Transverse colon (tissue), 4 donors: Measurements from ENCODE around the gene STAT5A. TPM values are rescaled to one million over a fixed set of nuclear protein-coding genes. Genes with fewer than 3 reads are reported as not detected.

Experiments used
- DNase-seq: peaks from one replicate; pipeline ENCODE4 v3.0.0-alpha.2; 2019
- H3K27ac ChIP-seq, 4 donors: fragments of 200-600 bp; sonication (generic); 2 replicates each; pipeline ENCODE4 v1.5.1; 2016 to 2018; ENCODE audit warnings: inconsistent platforms in 4 of 4
- H3K27me3 ChIP-seq: fragments of 200-600 bp; sonication (generic); 2 replicates; pipeline ENCODE4 v1.5.1; 2017; ENCODE audit warnings: inconsistent platforms
- H3K36me3 ChIP-seq, 4 donors: fragments of 200-600 bp; sonication (generic); 2 replicates each; pipeline ENCODE4 v1.5.1; 2017 to 2019; ENCODE audit warnings: inconsistent platforms in 4 of 4
- H3K4me1 ChIP-seq, 4 donors: fragments of 200-600 bp; sonication (generic); 2 replicates each; pipeline ENCODE4 v1.5.1; 2017 to 2020; ENCODE audit warnings: inconsistent platforms in 4 of 4
- H3K4me3 ChIP-seq, 4 donors: fragments of 200-600 bp; sonication (generic); 1 replicate in 1 of 4; 2 replicates in 3 of 4; pipeline versions ENCODE4 v1.5.1 to v1.6.1; 2017 to 2019; ENCODE audit warnings: inconsistent platforms in 4 of 4
- H3K9me3 ChIP-seq, 2 donors: fragments of 200-600 bp; sonication (generic); 2 replicates each; pipeline ENCODE4 v1.5.1; 2017 to 2019; ENCODE audit warnings: inconsistent platforms in 2 of 2
- EP300 ChIP-seq: sonication (generic); formaldehyde crosslinking; IDR thresholded peaks from one replicate; pipeline ENCODE4 v1.6.1; 2017; ENCODE audit warnings: antibody characterized with exemption, low read depth
- POLR2A ChIP-seq: fragments of 450-650 bp; IDR thresholded peaks from one replicate; pipeline ENCODE4 v1.6.1; 2016; ENCODE audit warnings: antibody characterized with exemption, mild to moderate bottlenecking, moderate library complexity
- POLR2AphosphoS5 ChIP-seq, 3 donors: sonication (generic); formaldehyde crosslinking; IDR thresholded peaks; one replicate each; pipeline ENCODE4 v1.6.1; 2016; ENCODE audit warnings: antibody characterized with exemption in 3 of 3
- WGBS, 2 donors: methylation state at CpG; one replicate each; pipeline ENCODE4 v1.1.5; 2018; ENCODE audit warnings: low coverage in 1 of 2; 5-methylcytosine and 5-hydroxymethylcytosine counted together
- in situ Hi-C, 4 donors: fragments of 200-750 bp; cut with MboI; loops; one replicate each; pipeline versions ENCODE4 v1.15.0 to v1.15.1; 2017; ENCODE audit warnings: low sequenced_read_pairs in 3 of 4, low pct_ligation_motif_present in 1 of 4, low pct_unique_long_range_greater_than_20kb in 1 of 4
- intact Hi-C: fragments of 100-400 bp; cut with DNase I; formaldehyde crosslinking; loops from one replicate; pipeline ENCODE4 v1.15.1; 2023; ENCODE audit warnings: low total_unique reads
- total RNA-seq, 4 donors: library from RNA; depleted of rRNA; stranded (reverse); fragments of >200 nt; gene quantifications; one replicate each; pipeline ENCODE4 v1.1.0, GENCODE V29; 2016
- TF ChIP-seq, protein P1 (sequence below), 5 experiments: fragments of 200-600 bp in 3 of 5; fragments of 450-650 bp in 2 of 5; sonication (generic) in 3 of 5; IDR thresholded peaks; 1 replicate in 2 of 5; 2 replicates in 3 of 5; pipeline ENCODE4 v1.5.1; 2016 to 2017; ENCODE audit warnings: antibody characterized with exemption in 5 of 5, inconsistent platforms in 3 of 5, mild to moderate bottlenecking in 2 of 5, moderate library complexity in 1 of 5

STAT5A gene
- total RNA-seq, 4 donors from 2014 or later, result 36.2 to 93.7 (median 50.3) TPM

DNA sequence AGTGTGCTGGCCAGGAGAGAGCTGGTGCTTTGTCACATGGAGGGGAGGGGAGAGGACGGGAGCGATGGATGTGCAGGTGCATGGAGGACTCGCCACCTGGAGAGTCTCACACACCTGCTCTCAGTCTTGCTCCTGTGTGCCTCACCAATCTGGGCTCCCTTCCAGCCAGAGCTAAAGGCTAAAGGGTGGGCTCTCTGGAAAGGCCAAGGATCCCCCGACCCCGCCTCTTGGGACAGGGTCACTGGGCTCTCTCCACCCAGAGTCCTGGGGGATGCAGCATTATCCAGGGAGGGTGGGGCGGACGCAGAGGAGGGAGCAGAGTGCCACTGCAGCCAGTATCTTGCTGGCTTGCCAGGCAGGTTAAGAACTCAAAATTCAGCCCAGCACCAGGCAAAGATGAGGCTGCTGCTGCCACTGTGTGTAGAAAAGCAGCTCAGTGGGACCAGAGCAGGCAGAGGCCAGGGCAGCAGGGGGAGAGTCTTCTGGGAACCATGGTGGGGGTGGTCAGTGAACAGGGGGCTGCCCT is 6.7 kb upstream of the STAT5A start:
- 45% methylated on average over 7 of the region's 7 CpGs; no CpG with 5 or more reads in 1 of the 2 donors for whole genome bisulfite sequencing, 2 donors
- DNase-seq, result no peak
- Histone ChIP-seq H3K9me3 (no peaks in the 10 kb centered on the region), H3K4me1 (peaks cover 0 to 14% (median 7%) of the 10 kb centered on the region in 4 donors), H3K36me3 (no peaks in the 10 kb centered on the region), H3K27me3 (no peaks in the 10 kb centered on the region), H3K4me3 (no peak overlapping the region), H3K27ac (no peak overlapping the region)
- intact Hi-C loops (no loop called here), in situ Hi-C loops (no loop called here)
- TF ChIP-seq EP300 (no peak), POLR2AphosphoS5 (IDR thresholded peaks at IDR 0.05) (no peak), POLR2A (no peak)
- TF ChIP-seq, protein P1, sequence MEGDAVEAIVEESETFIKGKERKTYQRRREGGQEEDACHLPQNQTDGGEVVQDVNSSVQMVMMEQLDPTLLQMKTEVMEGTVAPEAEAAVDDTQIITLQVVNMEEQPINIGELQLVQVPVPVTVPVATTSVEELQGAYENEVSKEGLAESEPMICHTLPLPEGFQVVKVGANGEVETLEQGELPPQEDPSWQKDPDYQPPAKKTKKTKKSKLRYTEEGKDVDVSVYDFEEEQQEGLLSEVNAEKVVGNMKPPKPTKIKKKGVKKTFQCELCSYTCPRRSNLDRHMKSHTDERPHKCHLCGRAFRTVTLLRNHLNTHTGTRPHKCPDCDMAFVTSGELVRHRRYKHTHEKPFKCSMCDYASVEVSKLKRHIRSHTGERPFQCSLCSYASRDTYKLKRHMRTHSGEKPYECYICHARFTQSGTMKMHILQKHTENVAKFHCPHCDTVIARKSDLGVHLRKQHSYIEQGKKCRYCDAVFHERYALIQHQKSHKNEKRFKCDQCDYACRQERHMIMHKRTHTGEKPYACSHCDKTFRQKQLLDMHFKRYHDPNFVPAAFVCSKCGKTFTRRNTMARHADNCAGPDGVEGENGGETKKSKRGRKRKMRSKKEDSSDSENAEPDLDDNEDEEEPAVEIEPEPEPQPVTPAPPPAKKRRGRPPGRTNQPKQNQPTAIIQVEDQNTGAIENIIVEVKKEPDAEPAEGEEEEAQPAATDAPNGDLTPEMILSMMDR (IDR thresholded peaks at IDR 0.05), result no peak

DNA sequence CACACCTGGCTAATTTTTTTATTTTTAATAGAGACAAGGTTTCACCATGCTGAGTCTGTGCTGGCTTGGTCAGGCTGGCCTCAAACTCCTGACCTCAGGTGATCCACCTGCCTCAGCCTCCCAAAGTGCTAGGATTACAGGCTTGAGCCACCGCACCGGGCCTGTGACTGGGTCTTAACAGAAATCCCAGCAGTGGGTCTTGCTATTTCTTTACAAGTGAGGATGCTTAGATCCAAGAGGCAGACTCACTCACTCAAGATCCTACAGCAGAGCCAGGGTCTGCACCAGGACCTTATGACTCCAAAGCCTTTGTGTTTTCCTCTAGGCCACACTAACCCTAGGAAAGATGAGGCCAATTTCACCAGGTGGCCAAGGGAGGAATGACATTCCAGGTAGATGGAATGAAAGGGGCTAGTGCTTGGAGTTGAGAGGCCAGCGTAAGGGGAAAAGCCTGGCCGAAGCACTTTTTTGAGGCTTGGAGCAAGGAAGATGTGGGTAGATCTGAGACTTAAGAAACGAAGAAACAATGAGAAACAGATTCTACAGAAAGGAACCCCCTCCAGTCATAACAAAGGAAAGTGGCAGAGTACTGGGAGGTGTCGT is 5.7 kb upstream of the STAT5A start:
- in situ Hi-C loops (no loop called here), intact Hi-C loops (no loop called here)
- DNase-seq, result no peak
- Histone ChIP-seq H3K4me3 (no peak overlapping the region), H3K27ac (no peak overlapping the region), H3K9me3 (no peaks in the 10 kb centered on the region), H3K27me3 (no peaks in the 10 kb centered on the region), H3K36me3 (no peaks in the 10 kb centered on the region), H3K4me1 (peaks cover 6 to 15% (median 13%) of the 10 kb centered on the region in 4 donors)
- 93 to 98% methylated on average over 4 to 6 of the region's 6 CpGs for WGBS, 2 donors
- no peak for TF ChIP-seq POLR2A
- TF ChIP-seq POLR2AphosphoS5 (IDR thresholded peaks at IDR 0.05), result no peak

DNA sequence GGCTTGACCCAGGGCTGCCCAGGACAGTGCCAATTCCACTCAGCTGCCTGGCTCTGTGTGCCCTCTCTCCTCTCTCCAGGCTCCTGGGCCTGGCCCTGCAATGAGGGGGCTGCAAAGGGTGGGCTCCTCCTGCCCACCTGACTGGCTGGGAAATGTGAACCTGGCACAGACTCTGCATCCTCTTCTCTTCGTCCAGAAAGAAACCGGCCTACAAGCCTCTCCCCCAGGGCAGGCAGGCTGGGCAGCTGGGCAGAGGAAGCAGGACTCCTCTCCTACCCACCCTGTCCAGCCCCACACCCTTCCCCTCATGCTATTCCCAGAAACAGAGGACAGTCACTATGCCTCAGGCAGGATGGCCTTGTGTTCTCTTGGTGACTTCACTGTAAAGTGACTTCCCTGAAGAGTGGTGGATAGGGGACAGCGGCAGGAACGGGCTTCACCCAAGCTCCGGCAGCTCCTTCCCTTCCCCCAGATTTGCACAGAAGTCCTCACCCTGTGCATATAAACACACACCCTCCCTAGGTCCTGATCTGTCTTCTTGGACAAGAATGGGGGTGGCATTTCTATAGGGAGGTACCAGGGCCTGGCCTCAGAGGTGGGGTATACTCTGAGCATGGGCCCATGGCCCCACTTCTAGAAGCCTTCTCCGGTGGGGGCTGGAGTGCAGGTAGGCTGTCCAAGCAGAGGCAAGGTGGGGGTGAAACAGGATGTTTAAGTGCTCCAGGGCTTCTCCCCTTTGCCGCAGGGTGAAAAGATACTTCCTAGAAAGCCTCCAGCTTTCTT is 4.9 kb upstream of the STAT5A start:
- H3K36me3 ChIP-seq, result no peaks in the 10 kb centered on the region
- no peak for TF ChIP-seq EP300
- no peak for TF ChIP-seq POLR2AphosphoS5 (IDR thresholded peaks at IDR 0.05)
- TF ChIP-seq POLR2A, result no peak
- TF ChIP-seq, protein P1 (IDR thresholded peaks at IDR 0.05), result no peak
- no peaks in the 10 kb centered on the region for H3K27me3 ChIP-seq
- H3K9me3 ChIP-seq, result no peaks in the 10 kb centered on the region
- H3K27ac ChIP-seq, result no peak overlapping the region
- intact Hi-C loops, result no loop called here
- no peak for DNase-seq
- in situ Hi-C loops, result no loop called here
- H3K4me3 ChIP-seq, result no peak overlapping the region
- WGBS, 2 donors, result 91% methylated on average over 7 of the region's 7 CpGs; no CpG with 5 or more reads in 1 of the 2 donors
- H3K4me1 ChIP-seq, result peaks cover 7 to 19% (median 15%) of the 10 kb centered on the region in 4 donors

DNA sequence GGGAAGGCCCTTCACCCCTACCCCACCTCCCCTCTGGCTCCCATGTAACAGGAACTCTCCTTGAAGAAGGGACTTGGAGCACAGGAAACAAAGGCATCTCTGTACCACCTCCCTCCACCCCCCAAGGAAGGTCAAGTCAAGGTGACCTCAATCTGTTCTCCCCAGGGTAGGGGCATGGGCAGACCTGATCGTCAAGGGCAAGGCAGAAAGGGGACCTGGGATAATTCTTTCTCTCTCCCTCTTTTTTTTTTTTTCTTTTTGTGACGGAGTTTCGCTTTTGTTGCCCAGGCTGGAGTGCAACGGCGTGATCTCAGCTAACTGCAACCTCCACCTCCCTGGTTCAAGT is 4.3 kb upstream of the STAT5A start:
- in situ Hi-C loops, result no loop called here
- intact Hi-C loops, result no loop called here
- DNase-seq, result no peak
- Histone ChIP-seq H3K4me3 (no peak overlapping the region), H3K27ac (no peak overlapping the region), H3K9me3 (no peaks in the 10 kb centered on the region), H3K27me3 (no peaks in the 10 kb centered on the region), H3K4me1 (peaks cover 7 to 23% (median 19%) of the 10 kb centered on the region in 4 donors), H3K36me3 (no peaks in the 10 kb centered on the region)
- TF ChIP-seq, protein P1 (IDR thresholded peaks at IDR 0.05), result no peak
- TF ChIP-seq POLR2A (no peak), POLR2AphosphoS5 (IDR thresholded peaks at IDR 0.05) (no peak), EP300 (no peak)
- 91 to 96% methylated on average over 4 to 5 of the region's 5 CpGs for WGBS, 2 donors
